Measurements from ENCODE around the gene ARID4B. TPM values are rescaled to one million over a fixed set of nuclear protein-coding genes. Genes with fewer than 3 reads are reported as not detected.
"Not testable (repeated sequence)": the region's sequence is repeated elsewhere in the genome, so short reads cannot be mapped to it uniquely, and the experiment has no call there.

Gene ARID4B
- total RNA-seq, 1 experiment from 2014 or later = 28.3 TPM

DNA sequence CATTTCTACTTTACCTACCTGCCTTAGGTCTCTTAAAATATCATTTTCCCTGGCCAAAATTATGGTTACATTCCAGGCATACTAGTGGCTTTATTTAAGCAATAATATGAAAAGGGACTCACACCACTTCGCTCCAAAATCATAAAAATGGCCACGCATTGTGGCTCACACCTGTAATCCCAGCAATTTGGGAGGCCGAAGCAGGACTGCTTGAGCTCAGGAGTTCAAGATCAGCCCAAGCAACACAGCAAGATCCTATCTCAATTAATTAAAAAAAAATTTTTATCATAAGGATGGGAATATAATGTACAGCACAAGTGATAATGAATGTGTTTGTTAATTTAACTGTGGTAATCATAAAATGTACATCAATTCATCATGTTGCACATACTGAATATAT is 65.4 kb downstream of the ARID4B start (continued):
- no peak for TF ChIP-seq CBX3 (IDR thresholded peaks at IDR 0.05; ENCODE audit: low read depth)

DNA sequence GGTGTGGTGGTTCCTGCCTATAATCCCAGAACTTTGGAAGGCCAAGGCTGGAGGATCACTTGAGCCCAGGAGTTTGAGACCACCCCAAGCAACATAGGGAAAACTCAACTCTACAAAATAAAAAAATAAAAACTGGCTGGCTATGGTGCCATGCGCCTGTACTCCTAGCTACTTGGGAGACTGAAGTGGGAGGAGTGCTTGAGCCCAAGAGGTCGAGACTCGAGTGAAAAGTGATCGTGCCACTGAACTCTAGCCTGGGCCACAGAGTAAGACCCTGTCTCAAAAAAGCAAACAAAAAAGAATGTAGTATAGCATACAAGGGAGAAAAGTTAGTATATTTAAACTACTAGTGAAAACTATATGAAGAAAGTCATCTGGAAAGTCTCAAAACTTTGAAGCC is 66.7 kb downstream of the ARID4B start:
- no peak overlapping the region for H3K9ac ChIP-seq (ENCODE audit: low read length)
- H4K20me1 ChIP-seq (ENCODE audit: insufficient read depth) = 0 out of 2 replicates have a peak, but pooled peaks cover 16% of the 10 kb centered on the region
- no peaks in the 10 kb centered on the region for H3K36me3 ChIP-seq (ENCODE audit: control insufficient read depth in 1 of 2, insufficient read depth in 2 of 2, low read length in 2 of 2)
- no peak overlapping the region for H3K27ac ChIP-seq (ENCODE audit: low read depth, low read length)
- ATAC-seq = no peak
- ChIA-PET RAD21 (ENCODE audit: low non-redundant PET in 1 of 2, low total read pairs in 2 of 2, uncharacterized antibody in 2 of 2, unreplicated experiment in 2 of 2) (no interaction called here), CTCF (no interaction called here), POLR2A (no interaction called here)
- no peak overlapping the region for H3K4me3 ChIP-seq (replicated peaks in 1 of 2; ENCODE audit: low read depth in 1 of 2, low read length in 2 of 2)
- intact Hi-C loops (cut with micrococcal nuclease) = no loop called here
- no TSS peak for BruUV-seq (replicated peaks)
- TF ChIP-seq ZNF274 (IDR thresholded peaks at IDR 0.05; ENCODE audit: low read depth, low read length) (no peak), RAD21 (IDR thresholded peaks at IDR 0.05; ENCODE audit: low read depth) (no peak), CBX3 (IDR thresholded peaks at IDR 0.05; ENCODE audit: low read depth) (no peak), TCF7L2 (IDR thresholded peaks at IDR 0.05; ENCODE audit: borderline replicate concordance, extremely low read depth, insufficient read depth, insufficient read length) (no peak), ZFX (IDR thresholded peaks at IDR 0.05) (no peak), FOSL1 (IDR thresholded peaks at IDR 0.05; ENCODE audit: low read depth) (no peak)
- no peaks in the 10 kb centered on the region for H3K4me1 ChIP-seq (ENCODE audit: control insufficient read depth in 1 of 2, insufficient read depth in 2 of 2, low read length in 2 of 2)
- no peaks in the 10 kb centered on the region for H3K9me2 ChIP-seq (ENCODE audit: insufficient read depth)
- no peaks in the 10 kb centered on the region for H3K27me3 ChIP-seq (ENCODE audit: insufficient read depth, low read length)
- H3K4me2 ChIP-seq (ENCODE audit: low read length) = no peak overlapping the region
- H3K9me3 ChIP-seq (ENCODE audit: control insufficient read depth in 1 of 2, insufficient read depth in 1 of 2, low read depth in 1 of 2, low read length in 2 of 2) = no peaks in the 10 kb centered on the region
- no peak for DNase-seq (ENCODE audit: low read depth, low spot score)
- H2AFZ ChIP-seq (ENCODE audit: low read depth, low read length, poor library complexity, severe bottlenecking) = no peak overlapping the region
- H3K79me2 ChIP-seq (ENCODE audit: insufficient read depth, low read length) = peaks cover 71% of the 10 kb centered on the region

DNA sequence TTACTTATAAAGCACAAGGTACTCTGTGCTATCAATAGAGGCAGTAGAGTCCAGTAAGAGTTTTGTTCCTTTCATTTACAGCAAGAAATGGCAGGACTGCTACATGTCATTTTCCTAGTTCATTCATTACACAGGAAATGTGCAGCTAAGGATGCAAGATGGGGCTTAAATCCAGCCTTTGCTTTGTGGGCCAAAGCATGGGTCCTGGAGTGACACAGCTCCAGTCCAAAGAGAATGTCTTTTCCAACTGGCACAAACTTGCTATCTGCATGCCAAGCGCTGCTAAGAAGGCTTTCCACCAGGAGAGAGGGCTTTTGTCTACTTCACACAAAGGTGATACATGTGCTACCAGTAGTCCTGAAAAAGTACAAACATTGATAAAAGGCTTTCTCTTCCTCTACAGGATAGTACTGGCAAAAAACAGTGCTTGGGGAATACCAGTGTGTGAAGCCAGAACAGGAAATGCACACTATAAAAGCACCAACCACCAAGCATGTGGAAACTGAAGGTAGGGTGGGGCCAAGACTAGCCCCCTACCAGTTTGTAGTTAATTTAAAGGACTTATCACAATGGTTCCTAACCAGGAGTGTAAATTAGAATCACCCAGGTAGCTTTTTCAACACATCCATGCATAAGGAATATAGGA is 68.7 kb downstream of the ARID4B start:
- no peak overlapping the region for H2AFZ ChIP-seq (ENCODE audit: low read depth, low read length, poor library complexity, severe bottlenecking)
- H3K9me3 ChIP-seq (ENCODE audit: control insufficient read depth in 1 of 2, insufficient read depth in 1 of 2, low read depth in 1 of 2, low read length in 2 of 2) = no peaks in the 10 kb centered on the region
- H3K36me3 ChIP-seq (ENCODE audit: control insufficient read depth in 1 of 2, insufficient read depth in 2 of 2, low read length in 2 of 2) = no peaks in the 10 kb centered on the region
- no peaks in the 10 kb centered on the region for H3K4me1 ChIP-seq (ENCODE audit: control insufficient read depth in 1 of 2, insufficient read depth in 2 of 2, low read length in 2 of 2)
- no peak overlapping the region for H3K9ac ChIP-seq (ENCODE audit: low read length)
- H4K20me1 ChIP-seq (ENCODE audit: insufficient read depth) = 0 out of 2 replicates have a peak, but pooled peaks cover 16% of the 10 kb centered on the region
- POLR2A ChIA-PET = no interaction called here
- ATAC-seq (no peak), DNase-seq (ENCODE audit: low read depth, low spot score) (no peak)
- TF ChIP-seq TCF7L2 (IDR thresholded peaks at IDR 0.05; ENCODE audit: borderline replicate concordance, extremely low read depth, insufficient read depth, insufficient read length) = no peak
- no peak for TF ChIP-seq ZNF274 (IDR thresholded peaks at IDR 0.05; ENCODE audit: low read depth, low read length)
- no peak for TF ChIP-seq POLR2AphosphoS5 (IDR thresholded peaks at IDR 0.05; ENCODE audit: low read depth, low read length)
- TF ChIP-seq JUND (IDR thresholded peaks at IDR 0.05) = no peak
- TF ChIP-seq, protein P1, sequence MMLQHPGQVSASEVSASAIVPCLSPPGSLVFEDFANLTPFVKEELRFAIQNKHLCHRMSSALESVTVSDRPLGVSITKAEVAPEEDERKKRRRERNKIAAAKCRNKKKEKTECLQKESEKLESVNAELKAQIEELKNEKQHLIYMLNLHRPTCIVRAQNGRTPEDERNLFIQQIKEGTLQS (IDR thresholded peaks at IDR 0.05) = no peak
- TF ChIP-seq RAD21 (IDR thresholded peaks at IDR 0.05; ENCODE audit: low read depth) = no peak
- no peak for TF ChIP-seq CBX3 (IDR thresholded peaks at IDR 0.05; ENCODE audit: low read depth)
- intact Hi-C loops (cut with micrococcal nuclease) = loop anchor here (10.0 kb wide), 1 partner anchor 716 kb away; no protein-coding TSS in a partner anchor
- RAD21 ChIA-PET (ENCODE audit: low non-redundant PET in 1 of 2, low total read pairs in 2 of 2, uncharacterized antibody in 2 of 2, unreplicated experiment in 2 of 2) = interaction anchor here in 1 of 2 experiments (0.6 kb wide), 1 partner anchor 775 kb away, joined by 3 read pairs; no protein-coding TSS in a partner anchor
- H3K79me2 ChIP-seq (ENCODE audit: insufficient read depth, low read length) = peaks cover 57% of the 10 kb centered on the region
- H3K9me2 ChIP-seq (ENCODE audit: insufficient read depth) = no peaks in the 10 kb centered on the region
- CTCF ChIA-PET = interaction anchor here (2.0 kb wide), 1 partner anchor 157 kb away, joined by 8 read pairs; no protein-coding TSS in a partner anchor
- H3K4me2 ChIP-seq (ENCODE audit: low read length) = no peak overlapping the region
- no TSS peak for BruUV-seq (replicated peaks)
- no peaks in the 10 kb centered on the region for H3K27me3 ChIP-seq (ENCODE audit: insufficient read depth, low read length)
- no peak overlapping the region for H3K4me3 ChIP-seq (replicated peaks in 1 of 2; ENCODE audit: low read depth in 1 of 2, low read length in 2 of 2)
- H3K27ac ChIP-seq (ENCODE audit: low read depth, low read length) = no peak overlapping the region

DNA sequence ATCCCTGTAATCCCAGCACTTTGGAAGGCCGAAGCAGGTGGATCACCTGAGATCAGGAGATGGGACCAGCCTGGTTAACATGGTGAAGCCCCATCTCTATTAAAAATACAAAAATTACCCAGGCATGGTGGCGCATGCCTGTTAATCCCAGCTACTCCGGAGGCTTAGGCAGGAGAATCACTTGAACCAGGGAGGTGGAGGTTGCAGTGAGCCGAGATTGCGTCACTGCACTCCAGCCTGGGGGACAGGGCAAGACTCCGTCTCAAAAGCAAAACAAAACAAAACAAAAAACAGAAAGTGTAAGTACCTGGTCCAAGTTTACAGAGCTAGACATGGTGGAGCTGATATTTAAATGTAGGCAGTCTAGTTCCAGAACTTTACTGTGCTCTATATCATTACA is 69.9 kb downstream of the ARID4B start:
- H3K36me3 ChIP-seq (ENCODE audit: control insufficient read depth in 1 of 2, insufficient read depth in 2 of 2, low read length in 2 of 2); H3K27me3 ChIP-seq (ENCODE audit: insufficient read depth, low read length); H3K9ac ChIP-seq (ENCODE audit: low read length); H3K27ac ChIP-seq (ENCODE audit: low read depth, low read length); ATAC-seq; BruUV-seq (replicated peaks); H3K4me2 ChIP-seq (ENCODE audit: low read length); H2AFZ ChIP-seq (ENCODE audit: low read depth, low read length, poor library complexity, severe bottlenecking); H3K9me3 ChIP-seq (ENCODE audit: control insufficient read depth in 1 of 2, insufficient read depth in 1 of 2, low read depth in 1 of 2, low read length in 2 of 2); RAD21 ChIA-PET (ENCODE audit: low non-redundant PET in 1 of 2, low total read pairs in 2 of 2, uncharacterized antibody in 2 of 2, unreplicated experiment in 2 of 2); POLR2A ChIA-PET; DNase-seq (ENCODE audit: low read depth, low spot score); H3K9me2 ChIP-seq (ENCODE audit: insufficient read depth); H3K4me3 ChIP-seq (replicated peaks in 1 of 2; ENCODE audit: low read depth in 1 of 2, low read length in 2 of 2); H3K4me1 ChIP-seq (ENCODE audit: control insufficient read depth in 1 of 2, insufficient read depth in 2 of 2, low read length in 2 of 2): not testable (repeated sequence)
- CTCF ChIA-PET = interaction anchor here (2.0 kb wide), 1 partner anchor 158 kb away, joined by 8 read pairs; no protein-coding TSS in a partner anchor
- Histone ChIP-seq H4K20me1 (ENCODE audit: insufficient read depth) (0 out of 2 replicates have a peak, but pooled peaks cover 16% of the 10 kb centered on the region), H3K79me2 (ENCODE audit: insufficient read depth, low read length) (peaks cover 47% of the 10 kb centered on the region)
- intact Hi-C loops (cut with micrococcal nuclease) = loop anchor here (10.0 kb wide), 1 partner anchor 717 kb away; no protein-coding TSS in a partner anchor
